HG03159 (cell line): Measurements from ENCODE around the gene CACNA1C.

Experiments
- ATAC-seq: cut with Tn5 transposase; IDR thresholded peaks from one replicate; pipeline ENCODE4 v1.9.1; 2021; ENCODE audit warnings: mild to moderate bottlenecking, moderate library complexity; ENCODE audit not compliant: unreplicated experiment

Gene CACNA1C

DNA sequence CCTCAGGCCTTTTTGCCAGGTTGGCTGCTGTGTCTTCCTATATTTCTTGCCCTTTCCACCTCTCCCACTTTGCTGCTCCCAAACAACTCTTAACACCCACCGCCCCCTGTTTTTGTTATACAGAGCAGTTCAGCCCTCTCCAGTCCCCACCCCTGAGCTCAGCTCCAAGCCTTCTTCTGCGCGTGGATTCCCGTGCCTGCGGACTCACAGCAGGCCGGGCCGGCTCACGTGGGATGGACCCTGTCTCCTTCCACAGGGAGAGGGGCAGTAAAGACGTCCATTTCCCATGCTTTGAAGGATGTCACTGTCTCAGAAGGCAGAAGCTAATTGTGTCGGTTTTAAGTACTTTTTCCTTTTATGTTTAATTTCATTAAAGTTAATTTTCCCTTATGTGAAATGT is 139.4 kb downstream of the CACNA1C start:
- no peak for ATAC-seq

DNA sequence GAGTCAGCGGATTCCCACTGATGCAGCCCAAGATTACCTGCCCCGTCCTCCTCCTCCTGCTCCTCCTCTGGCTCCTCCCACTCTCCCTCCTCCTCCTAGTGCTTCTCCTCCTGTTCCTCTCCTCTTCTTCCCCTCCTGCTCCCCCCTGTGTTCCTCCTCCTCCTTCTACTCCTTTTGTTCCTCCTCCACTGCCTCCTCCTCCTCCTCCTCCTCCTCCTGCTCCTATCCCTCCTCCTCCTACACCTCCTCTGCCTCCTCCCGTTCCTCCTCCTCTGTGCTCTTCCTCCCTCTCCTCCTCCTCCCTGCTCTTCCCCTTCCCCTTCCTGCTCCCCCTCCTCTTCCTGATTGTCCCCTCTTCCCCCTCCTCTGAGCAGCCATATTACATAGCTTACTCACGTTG is 141.3 kb downstream of the CACNA1C start:
- no peak for ATAC-seq

DNA sequence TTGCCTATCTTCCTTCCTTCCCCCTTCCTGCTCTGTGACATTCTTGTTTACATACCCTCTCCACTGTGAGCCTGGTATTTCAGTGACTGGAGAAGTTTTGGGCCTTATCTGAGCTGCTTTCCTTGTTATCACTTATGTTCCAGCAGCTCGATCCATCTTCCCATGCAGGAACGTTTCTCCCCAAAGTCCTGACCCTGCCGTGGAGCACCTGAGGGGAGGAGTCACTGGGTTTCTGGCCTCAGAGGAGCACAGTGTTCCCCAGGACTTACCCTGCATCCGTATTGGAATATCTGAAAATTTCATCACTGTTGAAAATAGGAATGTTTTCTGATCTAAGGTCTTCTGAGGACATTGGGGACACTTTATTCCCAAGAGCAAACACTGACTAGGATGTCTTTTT is 141.8 kb downstream of the CACNA1C start:
- ATAC-seq, result no peak

DNA sequence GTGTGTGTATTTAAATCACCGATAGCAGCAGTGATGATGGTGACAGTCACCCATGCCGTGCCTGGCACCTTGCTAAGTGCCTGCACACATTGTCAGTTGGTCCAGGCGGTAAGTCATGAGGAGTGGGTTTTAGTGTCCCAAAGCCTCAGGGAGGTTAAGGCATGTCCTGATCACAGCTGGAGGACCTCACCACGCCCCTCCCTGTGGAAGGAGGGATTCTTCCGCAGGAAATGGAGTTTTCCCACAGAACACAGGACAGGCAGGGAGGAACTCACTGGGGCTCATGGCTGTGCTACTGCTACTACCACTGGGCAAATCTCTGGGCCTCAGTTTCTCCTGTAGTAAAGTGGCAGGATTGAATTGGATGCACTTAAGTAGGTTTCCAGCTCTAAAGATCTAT is 142.3 kb downstream of the CACNA1C start:
- no peak for ATAC-seq

DNA sequence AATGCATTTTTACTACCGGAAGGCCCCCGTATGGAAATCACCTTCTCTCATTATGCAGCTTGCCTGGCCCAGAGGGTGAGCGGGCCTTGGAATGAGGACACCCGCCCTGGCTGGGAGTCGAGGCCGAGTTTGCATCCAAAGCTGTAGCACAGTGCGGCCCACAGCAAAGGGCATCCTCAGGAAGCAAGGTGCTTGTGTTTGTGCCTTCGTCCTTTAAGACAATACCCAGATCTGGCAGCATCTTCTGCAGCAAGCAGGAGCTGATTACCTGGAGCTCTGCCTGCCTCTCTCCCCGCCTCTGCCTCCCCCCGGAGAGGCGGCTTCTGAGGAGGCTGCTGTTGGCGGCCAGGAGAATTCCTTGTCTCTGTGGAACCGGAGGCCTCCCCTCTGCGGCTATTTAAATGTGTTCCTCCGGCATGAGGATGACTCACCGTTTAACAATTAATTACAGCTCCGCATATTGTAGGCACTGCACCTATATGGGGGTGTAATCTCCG is 145.3 kb downstream of the CACNA1C start:
- no peak for ATAC-seq

- ATAC-seq, result no peak
Observed at GRCh38 chr12:2198542-2198941, 145.8 kb downstream of the CACNA1C start.

DNA sequence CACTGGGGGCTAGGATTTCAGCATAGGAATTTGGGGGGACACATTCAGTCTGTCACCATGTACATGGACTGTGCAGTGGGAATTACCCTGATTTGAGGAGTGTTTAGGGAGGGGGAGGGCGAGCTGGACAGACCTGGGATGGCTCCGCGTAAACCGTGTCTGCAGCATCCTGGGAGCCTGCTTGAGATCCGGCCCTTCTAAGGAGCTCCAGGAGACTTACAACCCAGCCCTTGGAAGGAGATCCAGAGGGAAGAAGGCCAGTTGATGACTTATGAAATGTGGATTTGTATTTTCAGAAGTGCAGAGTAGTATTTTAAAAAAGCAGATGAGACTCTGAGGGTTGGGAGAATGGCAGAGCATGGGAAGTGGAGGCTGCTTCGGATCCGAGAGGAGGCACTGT is 153.2 kb downstream of the CACNA1C start:
- ATAC-seq, result no peak

DNA sequence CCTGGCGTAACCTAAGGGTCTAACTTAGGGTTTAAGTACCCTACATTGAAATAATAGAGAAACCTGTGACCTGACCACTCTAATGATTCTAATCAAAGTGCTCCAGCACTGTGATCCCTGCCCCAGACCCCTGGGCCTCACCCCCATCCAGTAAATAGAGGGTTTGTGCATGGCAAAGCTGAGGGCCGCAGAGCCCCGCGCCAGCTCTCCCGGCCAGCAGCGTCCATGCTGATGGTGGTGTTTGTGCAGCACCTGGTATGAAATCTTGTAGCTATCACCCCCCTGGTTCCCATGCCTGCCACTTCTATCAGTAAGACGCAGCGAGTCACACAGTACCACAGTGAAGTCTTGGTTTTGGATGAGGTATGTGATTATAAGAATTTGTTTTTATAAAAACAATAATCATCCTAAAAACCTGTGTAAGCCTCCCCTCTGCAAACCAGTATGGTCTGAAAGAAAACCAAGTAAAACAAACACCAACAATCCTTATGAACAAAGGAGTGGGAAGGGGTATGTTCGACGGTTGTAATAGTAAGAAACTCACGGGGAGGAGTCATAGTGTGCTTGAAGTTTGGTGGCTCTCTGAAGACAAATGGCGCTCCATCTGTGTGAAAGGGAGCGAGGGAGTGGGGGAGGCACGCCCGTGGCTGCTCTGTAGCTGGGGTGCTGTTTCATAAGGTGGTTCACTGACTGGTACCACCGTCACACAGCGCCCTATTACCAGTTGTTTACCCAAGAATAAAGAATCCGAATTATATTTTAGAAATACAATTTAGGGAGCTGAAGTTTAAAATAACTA is 156.2 kb downstream of the CACNA1C start:
- no peak for ATAC-seq

GRCh38 chr12:2211119-2211518 is 158.3 kb downstream of the CACNA1C start:
- ATAC-seq, result no peak

DNA sequence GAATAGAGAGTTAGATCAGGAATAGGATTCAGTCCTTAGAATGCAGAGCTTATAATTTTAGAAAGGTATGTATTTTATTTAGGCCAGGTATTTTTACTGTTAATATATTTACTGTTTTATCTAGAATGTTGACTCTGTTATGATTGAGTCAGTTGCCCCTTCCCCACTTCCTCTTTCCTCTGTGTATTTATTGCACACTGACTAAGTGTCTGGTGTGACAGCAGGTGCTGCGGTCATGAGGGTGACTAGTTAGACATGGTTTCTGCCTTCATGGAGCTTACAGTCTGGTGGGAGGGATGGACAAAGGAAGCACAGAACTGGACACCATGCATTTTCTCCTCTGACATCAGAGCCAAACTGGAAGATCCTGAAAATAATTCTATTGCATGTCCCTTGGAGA is 159.8 kb downstream of the CACNA1C start:
- ATAC-seq, result no peak

- no peak for ATAC-seq
Observed at GRCh38 chr12:2212971-2213869, 160.4 kb downstream of the CACNA1C start.

DNA sequence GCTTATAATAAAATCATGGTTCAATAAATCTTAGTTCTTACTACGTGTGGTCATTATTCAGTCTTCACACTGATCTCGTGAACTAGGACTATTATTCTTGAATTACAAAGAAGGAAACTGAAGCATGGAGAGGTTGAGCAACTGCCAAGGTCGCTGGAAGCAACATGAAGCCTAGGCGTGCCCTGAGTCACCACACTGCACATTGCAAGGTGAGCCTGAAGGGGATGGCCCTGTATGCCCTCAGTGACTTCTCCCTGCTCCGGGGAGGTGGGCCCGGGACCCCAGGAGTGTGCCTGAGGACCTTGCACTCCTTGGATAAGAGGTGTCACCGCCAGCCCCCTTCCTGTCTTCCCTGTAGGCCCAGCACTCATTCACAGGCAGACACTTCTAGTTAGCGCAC is 161.6 kb downstream of the CACNA1C start:
- ATAC-seq, result no peak

GRCh38 chr12:2215709-2216560 is 163.1 kb downstream of the CACNA1C start:
- ATAC-seq, result no peak

GRCh38 chr12:2218706-2219105 is 165.9 kb downstream of the CACNA1C start:
- ATAC-seq, result no peak

GRCh38 chr12:2221030-2221621 is 168.3 kb downstream of the CACNA1C start:
- ATAC-seq, result no peak

DNA sequence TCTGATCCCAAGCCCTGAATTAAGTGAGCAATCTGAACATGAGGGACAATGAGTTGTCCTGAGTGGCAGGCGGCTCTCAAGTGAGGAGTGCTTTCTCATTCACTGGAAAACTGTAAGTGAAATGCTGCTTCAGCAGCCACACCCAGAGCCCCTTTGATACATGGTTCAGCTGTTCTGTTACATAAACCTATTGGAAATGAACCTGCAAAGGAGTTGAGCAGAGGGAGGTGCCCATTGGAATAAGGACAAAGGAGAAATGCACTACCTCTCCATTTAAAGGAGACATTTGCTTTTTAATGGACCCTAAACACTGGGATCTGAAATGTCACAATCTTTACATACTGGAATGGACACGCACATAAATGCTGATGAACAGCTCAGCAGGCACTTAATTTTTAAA is 169.9 kb downstream of the CACNA1C start:
- no peak for ATAC-seq

DNA sequence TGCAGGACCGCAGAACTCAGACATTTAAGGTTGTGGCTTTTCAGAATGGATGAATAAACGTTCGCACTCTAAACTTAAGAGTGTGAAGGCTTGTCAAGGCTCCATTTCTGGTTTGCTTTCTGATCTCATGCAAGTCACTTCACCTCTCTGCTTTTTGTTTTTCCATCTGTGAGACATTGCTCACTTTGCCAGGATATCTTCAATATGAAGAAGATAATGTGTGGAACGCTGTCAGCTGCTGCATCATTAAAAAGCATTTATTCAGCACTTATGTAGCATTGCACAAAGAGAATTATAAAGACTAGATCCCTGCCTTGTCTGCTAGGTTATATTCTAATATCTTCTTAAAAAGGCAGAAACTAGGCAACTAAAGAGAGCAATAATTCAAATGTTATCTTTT is 172.2 kb downstream of the CACNA1C start:
- no peak for ATAC-seq

DNA sequence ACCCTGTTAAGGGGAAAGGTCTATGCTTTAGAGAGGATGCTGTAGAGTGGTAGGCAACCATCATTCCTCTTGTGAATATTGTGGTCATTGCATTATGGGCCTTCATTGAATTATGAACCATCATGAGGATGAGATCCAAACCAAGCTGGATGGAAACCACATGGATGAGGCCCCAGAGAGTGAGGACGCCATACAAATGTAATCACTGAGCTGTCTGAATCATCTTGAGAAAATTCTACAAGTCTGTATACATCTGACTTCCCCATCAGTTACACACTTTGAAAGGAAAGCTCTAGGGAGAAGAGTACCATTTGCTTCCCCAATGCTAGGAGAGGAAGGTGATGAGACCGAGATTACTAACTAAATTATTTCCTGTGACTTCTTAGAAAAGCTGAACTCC is 172.9 kb downstream of the CACNA1C start:
- ATAC-seq, result no peak

- no peak for ATAC-seq
Observed at GRCh38 chr12:2226641-2227040, 173.9 kb downstream of the CACNA1C start.

- ATAC-seq, result no peak
Observed at GRCh38 chr12:2227360-2227759, 174.6 kb downstream of the CACNA1C start.

- ATAC-seq, result no peak
Observed at GRCh38 chr12:2228535-2228934, 175.7 kb downstream of the CACNA1C start.
